ENCODE results near the gene IAH1.

The IAH1 gene

DNA sequence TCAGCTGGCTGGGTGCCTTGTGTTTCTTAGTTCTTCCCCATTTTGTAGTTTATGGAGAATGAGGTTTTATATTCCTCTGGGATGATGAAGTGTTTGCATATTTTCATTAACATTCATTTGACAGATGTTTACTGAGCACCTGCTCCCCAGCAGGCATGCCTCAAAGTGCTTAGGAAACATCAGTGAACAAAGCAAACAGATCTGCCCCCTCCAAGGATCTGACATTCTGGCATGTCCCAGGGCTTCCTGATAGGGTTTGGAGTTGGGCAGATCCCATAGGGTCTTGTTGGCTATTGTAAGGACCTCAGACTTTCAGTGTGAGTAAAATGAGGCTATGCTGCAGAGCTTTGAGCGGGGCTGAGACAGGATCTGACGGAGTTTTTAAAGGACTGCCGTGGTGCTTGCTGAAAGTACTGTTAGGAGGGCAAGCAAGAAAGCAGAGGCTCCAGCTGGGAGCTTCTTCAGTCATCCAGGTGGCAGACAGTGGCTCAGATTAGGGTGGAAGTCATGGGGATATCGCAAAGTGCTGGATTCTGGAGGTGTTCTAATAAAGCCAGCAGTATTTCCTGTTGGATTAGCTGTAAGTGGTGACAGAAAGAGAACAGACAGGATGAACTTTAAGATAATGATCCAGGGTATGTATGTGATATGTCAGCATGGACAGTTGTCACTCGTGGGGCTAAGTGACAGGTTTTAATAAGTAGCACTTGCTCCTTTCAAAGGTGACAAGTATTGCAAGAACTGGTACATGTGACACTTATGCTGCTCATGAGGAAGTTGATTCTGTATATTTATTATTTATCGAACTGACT, 11.3 kb upstream of the IAH1 start:
- Histone ChIP-seq H3K4me2 (ENCODE audit: low read length) (no peak overlapping the region), H3K36me3 (ENCODE audit: control insufficient read depth, low read length) (peaks cover 66% of the 10 kb centered on the region), H3K27ac (ENCODE audit: low read depth, low read length) (no peak overlapping the region), H3K4me1 (ENCODE audit: control insufficient read depth, low read length) (no peaks in the 10 kb centered on the region), H3K9me3 (ENCODE audit: control insufficient read depth, insufficient read depth, low read length) (no peaks in the 10 kb centered on the region), H3K4me3 (ENCODE audit: low read length) (no peak overlapping the region), H3F3A (ENCODE audit: control insufficient read depth, insufficient read depth) (0 out of 2 replicates have a peak, but pooled peaks cover 3% of the 10 kb centered on the region), H3K79me2 (ENCODE audit: control insufficient read depth, low read length) (no peaks in the 10 kb centered on the region), H3K9me2 (replicated peaks; ENCODE audit: control insufficient read depth, low read length) (no peaks in the 10 kb centered on the region), H3K27me3 (ENCODE audit: control insufficient read depth, low read length) (no peaks in the 10 kb centered on the region), H4K20me1 (ENCODE audit: control insufficient read depth, insufficient read depth, low read depth, low read length) (no peaks in the 10 kb centered on the region)
- TF ChIP-seq EZH2phosphoT487 (IDR thresholded peaks at IDR 0.05; ENCODE audit: borderline replicate concordance, low read length): no peak
- TF ChIP-seq, protein P1, sequence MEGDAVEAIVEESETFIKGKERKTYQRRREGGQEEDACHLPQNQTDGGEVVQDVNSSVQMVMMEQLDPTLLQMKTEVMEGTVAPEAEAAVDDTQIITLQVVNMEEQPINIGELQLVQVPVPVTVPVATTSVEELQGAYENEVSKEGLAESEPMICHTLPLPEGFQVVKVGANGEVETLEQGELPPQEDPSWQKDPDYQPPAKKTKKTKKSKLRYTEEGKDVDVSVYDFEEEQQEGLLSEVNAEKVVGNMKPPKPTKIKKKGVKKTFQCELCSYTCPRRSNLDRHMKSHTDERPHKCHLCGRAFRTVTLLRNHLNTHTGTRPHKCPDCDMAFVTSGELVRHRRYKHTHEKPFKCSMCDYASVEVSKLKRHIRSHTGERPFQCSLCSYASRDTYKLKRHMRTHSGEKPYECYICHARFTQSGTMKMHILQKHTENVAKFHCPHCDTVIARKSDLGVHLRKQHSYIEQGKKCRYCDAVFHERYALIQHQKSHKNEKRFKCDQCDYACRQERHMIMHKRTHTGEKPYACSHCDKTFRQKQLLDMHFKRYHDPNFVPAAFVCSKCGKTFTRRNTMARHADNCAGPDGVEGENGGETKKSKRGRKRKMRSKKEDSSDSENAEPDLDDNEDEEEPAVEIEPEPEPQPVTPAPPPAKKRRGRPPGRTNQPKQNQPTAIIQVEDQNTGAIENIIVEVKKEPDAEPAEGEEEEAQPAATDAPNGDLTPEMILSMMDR (IDR thresholded peaks at IDR 0.05; ENCODE audit: low read depth, low read length, poor library complexity, severe bottlenecking): no peak

DNA sequence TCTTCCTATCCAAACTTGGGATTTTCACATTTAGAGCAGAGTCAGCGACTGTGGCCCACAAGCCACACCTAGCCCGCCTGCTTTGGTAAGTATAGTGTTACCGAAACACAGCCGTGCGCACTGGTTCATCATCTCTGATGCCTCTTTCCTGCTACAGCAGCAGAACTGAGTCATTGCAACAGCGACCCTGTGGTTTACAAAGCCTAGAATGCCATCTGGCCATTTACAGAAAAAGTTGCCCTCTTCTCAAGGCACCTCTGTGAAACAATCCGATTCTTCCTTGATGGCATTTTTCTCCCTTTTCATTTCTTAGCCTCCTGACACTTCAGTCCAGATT, 10.7 kb upstream of the IAH1 start:
- H4K20me1 ChIP-seq (ENCODE audit: control insufficient read depth, insufficient read depth, low read depth, low read length): no peaks in the 10 kb centered on the region
- no peaks in the 10 kb centered on the region for H3K79me2 ChIP-seq (ENCODE audit: control insufficient read depth, low read length)
- H3K36me3 ChIP-seq (ENCODE audit: control insufficient read depth, low read length): peaks cover 66% of the 10 kb centered on the region
- no peak overlapping the region for H3K27ac ChIP-seq (ENCODE audit: low read depth, low read length)
- no peak overlapping the region for H3K4me3 ChIP-seq (ENCODE audit: low read length)
- H3F3A ChIP-seq (ENCODE audit: control insufficient read depth, insufficient read depth): 0 out of 2 replicates have a peak, but pooled peaks cover 3% of the 10 kb centered on the region
- no peaks in the 10 kb centered on the region for H3K4me1 ChIP-seq (ENCODE audit: control insufficient read depth, low read length)
- H3K9me2 ChIP-seq (replicated peaks; ENCODE audit: control insufficient read depth, low read length): no peaks in the 10 kb centered on the region
- H3K9me3 ChIP-seq (ENCODE audit: control insufficient read depth, insufficient read depth, low read length): no peaks in the 10 kb centered on the region
- H3K4me2 ChIP-seq (ENCODE audit: low read length): no peak overlapping the region
- TF ChIP-seq EZH2phosphoT487 (IDR thresholded peaks at IDR 0.05; ENCODE audit: borderline replicate concordance, low read length): no peak
- H3K27me3 ChIP-seq (ENCODE audit: control insufficient read depth, low read length): no peaks in the 10 kb centered on the region

DNA sequence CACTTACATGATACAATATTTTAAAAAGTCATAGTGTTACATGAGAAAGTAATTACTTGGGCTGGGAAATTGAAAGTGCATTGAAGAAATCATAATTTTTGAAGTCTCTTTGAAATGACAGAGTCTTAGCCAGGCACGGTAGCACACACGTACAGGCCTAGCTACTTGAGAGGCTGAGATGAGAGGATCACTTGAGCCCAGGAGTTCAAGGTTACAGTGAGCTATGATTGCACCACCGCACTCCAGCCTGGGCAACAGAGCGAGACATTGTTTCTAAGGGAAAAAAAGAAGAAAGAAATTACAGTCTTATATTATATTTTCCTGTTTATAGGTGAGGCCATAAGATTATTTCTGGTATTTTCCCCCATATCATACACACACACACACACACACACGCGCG, 9.2 kb upstream of the IAH1 start:
- Histone ChIP-seq H3F3A (ENCODE audit: control insufficient read depth, insufficient read depth) (0 out of 2 replicates have a peak, but pooled peaks cover 3% of the 10 kb centered on the region), H3K4me2 (ENCODE audit: low read length) (no peak overlapping the region), H3K4me3 (ENCODE audit: low read length) (no peak overlapping the region), H3K27ac (ENCODE audit: low read depth, low read length) (no peak overlapping the region), H3K36me3 (ENCODE audit: control insufficient read depth, low read length) (peaks cover 70% of the 10 kb centered on the region), H3K27me3 (ENCODE audit: control insufficient read depth, low read length) (no peaks in the 10 kb centered on the region), H4K20me1 (ENCODE audit: control insufficient read depth, insufficient read depth, low read depth, low read length) (no peaks in the 10 kb centered on the region), H3K79me2 (ENCODE audit: control insufficient read depth, low read length) (no peaks in the 10 kb centered on the region), H3K9me2 (replicated peaks; ENCODE audit: control insufficient read depth, low read length) (no peaks in the 10 kb centered on the region), H3K4me1 (ENCODE audit: control insufficient read depth, low read length) (no peaks in the 10 kb centered on the region), H3K9me3 (ENCODE audit: control insufficient read depth, insufficient read depth, low read length) (no peaks in the 10 kb centered on the region)
- TF ChIP-seq, protein P1 (IDR thresholded peaks at IDR 0.05; ENCODE audit: low read depth, low read length, poor library complexity, severe bottlenecking): no peak
- no peak for TF ChIP-seq EZH2phosphoT487 (IDR thresholded peaks at IDR 0.05; ENCODE audit: borderline replicate concordance, low read length)

DNA sequence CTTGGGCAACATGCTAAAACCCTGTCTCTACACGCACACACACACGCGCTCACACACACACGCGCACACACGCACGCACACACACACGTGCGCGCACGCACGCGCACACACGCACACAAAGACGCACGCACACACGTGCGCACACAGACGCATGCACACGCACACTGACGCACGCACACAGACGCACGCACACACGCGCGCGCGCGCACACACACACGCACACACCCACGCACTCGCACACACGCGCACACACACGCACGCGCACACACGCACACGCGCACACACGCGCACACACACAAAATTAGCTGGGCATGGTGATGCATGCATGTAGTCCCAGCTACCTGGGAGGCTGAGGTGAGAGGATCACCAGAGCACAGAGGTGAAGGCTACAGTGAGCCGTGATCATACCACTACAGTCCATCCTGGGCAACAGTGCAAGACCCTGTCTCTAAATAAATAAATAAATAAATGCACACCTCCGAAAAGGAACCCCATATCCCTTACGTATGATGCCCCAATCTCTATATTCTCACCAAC, 8.1 kb upstream of the IAH1 start:
- peaks cover 72% of the 10 kb centered on the region for H3K36me3 ChIP-seq (ENCODE audit: control insufficient read depth, low read length)

More for the DNA sequence above, 8.1 kb upstream of the IAH1 start:
- H3K79me2 ChIP-seq (ENCODE audit: control insufficient read depth, low read length): no peaks in the 10 kb centered on the region
- no peaks in the 10 kb centered on the region for H3K9me3 ChIP-seq (ENCODE audit: control insufficient read depth, insufficient read depth, low read length)
- no peaks in the 10 kb centered on the region for H3K9me2 ChIP-seq (replicated peaks; ENCODE audit: control insufficient read depth, low read length)
- no peak overlapping the region for H3K4me3 ChIP-seq (ENCODE audit: low read length)
- no peak for TF ChIP-seq EZH2phosphoT487 (IDR thresholded peaks at IDR 0.05; ENCODE audit: borderline replicate concordance, low read length)
- TF ChIP-seq, protein P1 (IDR thresholded peaks at IDR 0.05; ENCODE audit: low read depth, low read length, poor library complexity, severe bottlenecking): no peak
- H4K20me1 ChIP-seq (ENCODE audit: control insufficient read depth, insufficient read depth, low read depth, low read length): no peaks in the 10 kb centered on the region
- H3F3A ChIP-seq (ENCODE audit: control insufficient read depth, insufficient read depth): 0 out of 2 replicates have a peak, but pooled peaks cover 3% of the 10 kb centered on the region
- no peaks in the 10 kb centered on the region for H3K4me1 ChIP-seq (ENCODE audit: control insufficient read depth, low read length)
- H3K27ac ChIP-seq (ENCODE audit: low read depth, low read length): no peak overlapping the region
- no peak overlapping the region for H3K4me2 ChIP-seq (ENCODE audit: low read length)
- no peaks in the 10 kb centered on the region for H3K27me3 ChIP-seq (ENCODE audit: control insufficient read depth, low read length)
